Vagina (tissue), 2 donors: ENCODE measurements around the gene ASAP2.

Source experiments
- CTCF ChIP-seq, 3 experiments: fragments of 450-650 bp in 2 of 3; fragments of 200-600 bp in 1 of 3; sonication (generic) in 1 of 3; IDR thresholded peaks; one replicate each; pipeline ENCODE4 v1.5.1; 2017 to 2019; ENCODE audit warnings: antibody characterized with exemption in 3 of 3, mild to moderate bottlenecking in 2 of 3, moderate library complexity in 2 of 3
- POLR2A ChIP-seq, 2 donors: fragments of 450-650 bp; IDR thresholded peaks; one replicate each; pipeline ENCODE4 v1.6.1; 2017; ENCODE audit warnings: antibody characterized with exemption in 2 of 2, mild to moderate bottlenecking in 2 of 2, moderate library complexity in 2 of 2
- POLR2AphosphoS5 ChIP-seq, 2 donors: sonication (generic); formaldehyde crosslinking; IDR thresholded peaks; one replicate each; pipeline ENCODE4 v1.9.0; 2017; ENCODE audit warnings: antibody characterized with exemption in 2 of 2, mild to moderate bottlenecking in 2 of 2, low read depth in 1 of 2; ENCODE audit not compliant: insufficient read depth in 1 of 2

- no peak for TF ChIP-seq CTCF (IDR thresholded peaks at IDR 0.05)
- TF ChIP-seq POLR2A (IDR thresholded peaks at IDR 0.05) = no peak
- no peak for TF ChIP-seq POLR2AphosphoS5 (IDR thresholded peaks at IDR 0.05; ENCODE audit: insufficient read depth in 1 of 2, low read depth in 1 of 2)
These were observed 128.1 kb downstream of the ASAP2 start for GRCh38 chr2:9334761-9335160.
